Limb (tissue), 2 donors: Measurements from ENCODE around the gene RCCD1.

Source experiments
- DNase-seq, 2 donors: peaks; one replicate each; pipeline ENCODE4 v3.0.0-alpha.2; 2016; ENCODE audit errors: extremely low spot score in 2 of 2

RCCD1 gene

GRCh38 chr15:90962021-90962420 is 7.3 kb downstream of the RCCD1 start:
- no peak for DNase-seq

GRCh38 chr15:90966262-90966661 is 11.6 kb downstream of the RCCD1 start:
- DNase-seq: no peak

- no peak for DNase-seq
Observed at GRCh38 chr15:90967206-90967605, 12.5 kb downstream of the RCCD1 start.

GRCh38 chr15:90968434-90968833 is 13.8 kb downstream of the RCCD1 start:
- no peak for DNase-seq

GRCh38 chr15:90970274-90970673 is 15.6 kb downstream of the RCCD1 start:
- DNase-seq: no peak

GRCh38 chr15:90972133-90972532 is 17.4 kb downstream of the RCCD1 start:
- no peak for DNase-seq

- DNase-seq: no peak
Observed at GRCh38 chr15:90974216-90974615, 19.5 kb downstream of the RCCD1 start.

GRCh38 chr15:90979582-90979981 is 24.9 kb downstream of the RCCD1 start:
- DNase-seq: no peak

- DNase-seq: no peak
Observed at GRCh38 chr15:90981681-90982080, 27.0 kb downstream of the RCCD1 start.

GRCh38 chr15:90982135-90982534 is 27.5 kb downstream of the RCCD1 start:
- DNase-seq: no peak

GRCh38 chr15:90986790-90987507 is 32.3 kb downstream of the RCCD1 start:
- DNase-seq: no peak

- no peak for DNase-seq
Observed at GRCh38 chr15:90987561-90988141, 33.0 kb downstream of the RCCD1 start.

GRCh38 chr15:90988296-90988695 is 33.6 kb downstream of the RCCD1 start:
- DNase-seq: no peak

GRCh38 chr15:90989040-90989768 is 34.5 kb downstream of the RCCD1 start:
- no peak for DNase-seq

GRCh38 chr15:90990446-90990845 is 35.8 kb downstream of the RCCD1 start:
- DNase-seq: no peak

- DNase-seq: no peak
Observed at GRCh38 chr15:90991587-90992285, 37.1 kb downstream of the RCCD1 start.

GRCh38 chr15:90994059-90994416 is 39.4 kb downstream of the RCCD1 start:
- no peak for DNase-seq

GRCh38 chr15:90994417-90995311 is 40.0 kb downstream of the RCCD1 start, which contains the start of gene PRC1:
TSS of gene PRC1 (minus strand) at chr15:90994535. CDS start at chr15:90994417, 118 bp downstream.
- peak; percentile 98 to 99 for DNase-seq

- DNase-seq: no peak
Observed at GRCh38 chr15:90998737-90999136, 44.1 kb downstream of the RCCD1 start.

GRCh38 chr15:91001209-91001608 is 46.5 kb downstream of the RCCD1 start:
- DNase-seq: no peak

- no peak for DNase-seq
Observed at GRCh38 chr15:91007266-91007665, 52.6 kb downstream of the RCCD1 start.
